Measurements from ENCODE around the gene MEDAG.

GRCh38 chr13:30898678-30899241, 7.3 kb upstream of the MEDAG start:
- TF ChIP-seq CTCF (IDR thresholded peaks at IDR 0.05) (no peak), EZH2 (IDR thresholded peaks at IDR 0.05; ENCODE audit: borderline replicate concordance, insufficient read depth, low read depth, low read length, poor library complexity, severe bottlenecking) (no peak)
